ENCODE results near the gene ST6GALNAC3.
A peak's percentile ranks its signal among the peaks of the same experiment; 100 is the strongest.

Gene ST6GALNAC3

DNA sequence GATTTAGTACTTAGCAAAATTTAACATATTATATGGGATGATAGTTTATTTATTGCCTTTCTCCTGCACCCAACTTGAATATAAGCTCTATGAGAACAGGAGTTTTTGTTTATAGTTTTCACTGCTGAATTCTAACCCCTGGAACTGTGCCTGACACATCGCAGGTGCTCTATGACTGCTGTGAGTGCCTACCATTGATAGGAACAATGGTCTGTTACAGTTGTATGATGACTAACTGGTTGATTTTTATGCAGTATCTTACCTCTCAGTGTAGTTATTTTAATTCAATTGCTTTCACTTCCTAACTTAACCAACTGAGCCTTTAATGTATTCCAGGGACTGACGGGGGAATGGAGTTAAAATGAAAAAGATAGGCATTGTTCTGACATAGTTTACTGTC, 336.0 kb downstream of the ST6GALNAC3 start:
- no peaks in the 10 kb centered on the region for H3K36me3 ChIP-seq (ENCODE audit: low read depth)
- H3K4me3 ChIP-seq (ENCODE audit: severe bottlenecking), result no peak overlapping the region
- H3K4me1 ChIP-seq (ENCODE audit: insufficient read depth, poor library complexity, severe bottlenecking), result no peaks in the 10 kb centered on the region
- TF ChIP-seq, protein P1, sequence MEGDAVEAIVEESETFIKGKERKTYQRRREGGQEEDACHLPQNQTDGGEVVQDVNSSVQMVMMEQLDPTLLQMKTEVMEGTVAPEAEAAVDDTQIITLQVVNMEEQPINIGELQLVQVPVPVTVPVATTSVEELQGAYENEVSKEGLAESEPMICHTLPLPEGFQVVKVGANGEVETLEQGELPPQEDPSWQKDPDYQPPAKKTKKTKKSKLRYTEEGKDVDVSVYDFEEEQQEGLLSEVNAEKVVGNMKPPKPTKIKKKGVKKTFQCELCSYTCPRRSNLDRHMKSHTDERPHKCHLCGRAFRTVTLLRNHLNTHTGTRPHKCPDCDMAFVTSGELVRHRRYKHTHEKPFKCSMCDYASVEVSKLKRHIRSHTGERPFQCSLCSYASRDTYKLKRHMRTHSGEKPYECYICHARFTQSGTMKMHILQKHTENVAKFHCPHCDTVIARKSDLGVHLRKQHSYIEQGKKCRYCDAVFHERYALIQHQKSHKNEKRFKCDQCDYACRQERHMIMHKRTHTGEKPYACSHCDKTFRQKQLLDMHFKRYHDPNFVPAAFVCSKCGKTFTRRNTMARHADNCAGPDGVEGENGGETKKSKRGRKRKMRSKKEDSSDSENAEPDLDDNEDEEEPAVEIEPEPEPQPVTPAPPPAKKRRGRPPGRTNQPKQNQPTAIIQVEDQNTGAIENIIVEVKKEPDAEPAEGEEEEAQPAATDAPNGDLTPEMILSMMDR (IDR thresholded peaks at IDR 0.05; ENCODE audit: poor library complexity, severe bottlenecking), result no peak
- H3K27ac ChIP-seq (ENCODE audit: poor library complexity, severe bottlenecking), result no peak overlapping the region
- DNase-seq (ENCODE audit: low spot score) (no peak), ATAC-seq (ENCODE audit: low read depth) (no peak)
- peaks cover 11% of the 10 kb centered on the region for H3K27me3 ChIP-seq (ENCODE audit: insufficient read depth, poor library complexity, severe bottlenecking)
- H3K9me3 ChIP-seq (ENCODE audit: severe bottlenecking), result no peaks in the 10 kb centered on the region

DNA sequence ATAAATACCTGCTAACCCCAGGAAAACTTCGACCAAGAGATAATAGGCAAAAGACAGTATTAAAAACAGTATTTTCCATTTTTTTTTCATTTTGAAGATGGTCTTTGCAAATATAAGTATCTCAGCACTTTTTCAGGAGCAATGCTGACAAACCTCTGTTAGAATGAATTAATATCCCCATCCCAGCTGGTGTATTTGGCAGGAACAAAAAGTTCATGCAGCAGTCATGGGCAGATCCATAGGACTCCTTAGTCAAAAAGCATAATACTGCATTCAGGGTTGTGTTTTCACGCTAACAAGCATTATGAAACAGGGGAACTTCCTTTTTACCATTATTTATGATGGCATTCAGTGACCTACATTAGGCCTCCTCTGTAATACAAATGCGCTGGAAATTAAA, 344.0 kb downstream of the ST6GALNAC3 start:
- H3K27ac ChIP-seq (ENCODE audit: poor library complexity, severe bottlenecking), result no peak overlapping the region
- TF ChIP-seq, protein P1 (IDR thresholded peaks at IDR 0.05; ENCODE audit: poor library complexity, severe bottlenecking), result no peak
- H3K4me3 ChIP-seq (ENCODE audit: severe bottlenecking), result no peak overlapping the region
- H3K36me3 ChIP-seq (ENCODE audit: low read depth), result no peaks in the 10 kb centered on the region
- H3K9me3 ChIP-seq (ENCODE audit: severe bottlenecking), result no peaks in the 10 kb centered on the region
- H3K27me3 ChIP-seq (ENCODE audit: insufficient read depth, poor library complexity, severe bottlenecking), result no peaks in the 10 kb centered on the region
- H3K4me1 ChIP-seq (ENCODE audit: insufficient read depth, poor library complexity, severe bottlenecking), result no peaks in the 10 kb centered on the region
- DNase-seq (ENCODE audit: low spot score) (no peak), ATAC-seq (ENCODE audit: low read depth) (no peak)

DNA sequence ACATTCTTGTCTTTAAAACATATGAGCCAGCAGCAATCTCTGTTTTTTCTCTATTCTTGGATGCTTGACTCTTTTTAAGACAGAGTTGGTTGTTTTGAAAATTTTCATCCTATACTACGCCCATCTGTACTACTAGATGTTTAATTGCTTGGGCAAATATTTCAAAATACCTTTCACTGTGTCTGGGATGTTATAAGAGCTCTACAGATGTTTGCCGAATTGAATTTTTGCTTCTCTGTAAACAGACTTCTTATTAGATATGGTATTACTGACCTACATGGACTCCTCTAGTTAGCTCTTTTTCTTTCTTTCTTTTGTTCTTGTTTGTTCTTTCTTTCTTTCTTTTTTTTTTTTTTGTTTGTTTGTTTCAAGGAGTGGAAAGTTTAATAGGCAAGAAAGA, 345.1 kb downstream of the ST6GALNAC3 start:
- Histone ChIP-seq H3K4me3 (ENCODE audit: severe bottlenecking) (no peak overlapping the region), H3K36me3 (ENCODE audit: low read depth) (no peaks in the 10 kb centered on the region), H3K4me1 (ENCODE audit: insufficient read depth, poor library complexity, severe bottlenecking) (no peaks in the 10 kb centered on the region), H3K27ac (ENCODE audit: poor library complexity, severe bottlenecking) (no peak overlapping the region), H3K9me3 (ENCODE audit: severe bottlenecking) (no peaks in the 10 kb centered on the region), H3K27me3 (ENCODE audit: insufficient read depth, poor library complexity, severe bottlenecking) (no peaks in the 10 kb centered on the region)
- DNase-seq (ENCODE audit: low spot score) (no peak), ATAC-seq (ENCODE audit: low read depth) (no peak)
- TF ChIP-seq, protein P1 (IDR thresholded peaks at IDR 0.05; ENCODE audit: poor library complexity, severe bottlenecking), result no peak

DNA sequence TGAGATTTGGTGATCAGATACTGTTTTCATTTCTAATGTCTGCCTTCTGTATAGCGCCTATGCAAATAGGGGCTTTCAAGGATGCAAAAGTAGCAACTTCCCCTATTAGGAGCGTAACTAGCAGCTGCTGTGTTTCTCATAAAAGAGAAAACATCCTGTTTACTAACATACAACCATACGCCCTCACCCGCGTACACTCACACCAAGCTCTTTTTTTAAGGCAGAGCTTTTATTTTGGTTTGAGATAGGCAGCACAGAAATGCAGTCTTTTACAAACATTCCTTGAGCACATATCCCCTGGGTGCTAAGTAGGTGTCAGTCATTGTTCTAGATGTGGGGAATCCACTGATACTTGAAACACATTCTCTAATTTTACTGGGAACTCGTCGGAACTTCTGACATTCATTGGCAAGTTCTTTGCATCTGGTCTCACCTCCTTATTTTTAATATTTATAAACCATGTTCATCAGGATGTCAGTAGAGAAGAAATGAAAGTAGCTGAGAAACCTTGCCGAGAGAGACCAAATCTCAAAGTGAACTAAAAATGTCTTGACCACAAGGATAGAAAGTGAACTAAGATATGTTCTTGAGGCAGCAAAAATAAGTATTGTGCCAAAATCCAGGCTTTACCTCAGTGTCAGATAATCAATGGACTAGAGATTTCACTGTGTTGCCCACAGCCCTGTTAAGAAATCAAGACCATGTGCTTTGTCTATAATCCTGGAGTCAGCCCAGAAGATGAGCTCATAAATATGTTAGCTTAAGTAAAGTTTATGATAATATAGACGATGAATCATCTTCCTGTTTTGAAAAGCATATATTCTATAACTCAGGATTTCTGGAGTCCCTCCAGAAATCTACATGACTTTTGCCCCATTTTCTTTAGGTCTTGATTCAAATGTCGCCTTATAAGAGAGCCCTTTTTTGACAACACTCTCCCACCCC, 350.9 kb downstream of the ST6GALNAC3 start:
- Histone ChIP-seq H3K27ac (ENCODE audit: poor library complexity, severe bottlenecking) (no peak overlapping the region), H3K4me1 (ENCODE audit: insufficient read depth, poor library complexity, severe bottlenecking) (peaks cover 10% of the 10 kb centered on the region), H3K36me3 (ENCODE audit: low read depth) (no peaks in the 10 kb centered on the region), H3K9me3 (ENCODE audit: severe bottlenecking) (no peaks in the 10 kb centered on the region), H3K27me3 (ENCODE audit: insufficient read depth, poor library complexity, severe bottlenecking) (no peaks in the 10 kb centered on the region), H3K4me3 (ENCODE audit: severe bottlenecking) (no peak overlapping the region)
- ATAC-seq (ENCODE audit: low read depth), result peak; percentile 91
- TF ChIP-seq, protein P1 (IDR thresholded peaks at IDR 0.05; ENCODE audit: poor library complexity, severe bottlenecking), result no peak
- no peak for DNase-seq (ENCODE audit: low spot score)

DNA sequence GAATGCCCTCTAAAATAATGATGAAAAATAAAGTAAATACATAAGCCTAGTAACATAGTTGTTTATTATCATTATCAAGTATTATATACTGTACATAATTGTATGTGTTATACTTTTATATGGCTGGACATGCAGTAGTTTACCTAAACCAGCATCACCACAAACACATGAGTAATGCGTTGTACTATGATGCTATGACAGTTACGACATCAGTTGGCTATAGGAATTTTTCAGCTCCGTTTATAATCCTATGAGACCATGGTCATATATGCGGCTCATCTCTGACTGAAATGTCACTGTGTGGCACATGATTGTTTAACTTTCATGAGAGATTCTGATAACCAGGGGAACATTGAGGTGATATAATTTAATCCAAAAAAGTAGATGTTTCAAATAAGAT, 352.1 kb downstream of the ST6GALNAC3 start:
- ATAC-seq (ENCODE audit: low read depth) (peak; percentile 70), DNase-seq (ENCODE audit: low spot score) (no peak)
- Histone ChIP-seq H3K4me1 (ENCODE audit: insufficient read depth, poor library complexity, severe bottlenecking) (peaks cover 10% of the 10 kb centered on the region), H3K27ac (ENCODE audit: poor library complexity, severe bottlenecking) (no peak overlapping the region), H3K9me3 (ENCODE audit: severe bottlenecking) (no peaks in the 10 kb centered on the region), H3K27me3 (ENCODE audit: insufficient read depth, poor library complexity, severe bottlenecking) (no peaks in the 10 kb centered on the region), H3K4me3 (ENCODE audit: severe bottlenecking) (no peak overlapping the region), H3K36me3 (ENCODE audit: low read depth) (no peaks in the 10 kb centered on the region)
- TF ChIP-seq, protein P1 (IDR thresholded peaks at IDR 0.05; ENCODE audit: poor library complexity, severe bottlenecking), result no peak
